Dendritic cell treated with granulocyte-macrophage colony-stimulating factor and Interleukin-4, amounts not matched to agents 40 ng/mL and 50 ng/mL, for 4 days (primary cell): Measurements from ENCODE around the gene AVEN.

ENCODE experiments used
- H3K27ac Mint-ChIP-seq: one replicate; pipeline ENCODE4 v1.8.0; 2022; ENCODE audit warnings: mild to moderate bottlenecking, mixed read lengths
- H3K27me3 Mint-ChIP-seq: one replicate; pipeline ENCODE4 v1.8.0; 2022; ENCODE audit warnings: mild to moderate bottlenecking, mixed read lengths
- H3K36me3 Mint-ChIP-seq: one replicate; pipeline ENCODE4 v1.8.0; 2022; ENCODE audit warnings: low read depth, mixed read lengths
- H3K4me1 Mint-ChIP-seq: one replicate; pipeline ENCODE4 v1.8.0; 2022; ENCODE audit warnings: low read depth, mixed read lengths
- H3K4me3 Mint-ChIP-seq: one replicate; pipeline ENCODE4 v1.8.0; 2022; ENCODE audit warnings: mild to moderate bottlenecking, moderate library complexity, mixed read lengths
- H3K9me3 Mint-ChIP-seq: one replicate; pipeline ENCODE4 v1.8.0; 2022; ENCODE audit warnings: mixed read lengths
- intact Hi-C: fragments of 100-400 bp; cut with micrococcal nuclease; formaldehyde crosslinking; loops from one replicate; pipeline ENCODE4 v1.15.0; 2022

AVEN gene

GRCh38 chr15:33857726-33858125 is 181.3 kb downstream of the AVEN start:
- no peak overlapping the region for H3K27ac Mint-ChIP-seq
- H3K27me3 Mint-ChIP-seq = no peaks in the 10 kb centered on the region
- no peaks in the 10 kb centered on the region for H3K4me1 Mint-ChIP-seq
- H3K36me3 Mint-ChIP-seq = no peaks in the 10 kb centered on the region
- H3K9me3 Mint-ChIP-seq = no peaks in the 10 kb centered on the region
- no peak overlapping the region for H3K4me3 Mint-ChIP-seq
- intact Hi-C loops = no loop called here

- Mint-ChIP-seq H3K27ac (no peak overlapping the region), H3K4me1 (no peaks in the 10 kb centered on the region), H3K4me3 (no peak overlapping the region), H3K27me3 (no peaks in the 10 kb centered on the region), H3K36me3 (no peaks in the 10 kb centered on the region), H3K9me3 (no peaks in the 10 kb centered on the region)
- intact Hi-C loops = no loop called here
These were observed 186.4 kb downstream of the AVEN start for GRCh38 chr15:33852570-33852969.

- Mint-ChIP-seq H3K27me3 (no peaks in the 10 kb centered on the region), H3K27ac (no peak overlapping the region), H3K9me3 (no peaks in the 10 kb centered on the region), H3K36me3 (no peaks in the 10 kb centered on the region), H3K4me3 (no peak overlapping the region), H3K4me1 (no peaks in the 10 kb centered on the region)
- intact Hi-C loops = no loop called here
These were observed 186.9 kb downstream of the AVEN start for GRCh38 chr15:33852094-33852493.

GRCh38 chr15:33851079-33851478 is 187.9 kb downstream of the AVEN start:
- Mint-ChIP-seq H3K9me3 (no peaks in the 10 kb centered on the region), H3K4me3 (no peak overlapping the region), H3K27me3 (no peaks in the 10 kb centered on the region), H3K4me1 (no peaks in the 10 kb centered on the region), H3K27ac (no peak overlapping the region), H3K36me3 (no peaks in the 10 kb centered on the region)
- intact Hi-C loops = no loop called here

- no peaks in the 10 kb centered on the region for H3K9me3 Mint-ChIP-seq
- no peaks in the 10 kb centered on the region for H3K27me3 Mint-ChIP-seq
- intact Hi-C loops = no loop called here
- H3K27ac Mint-ChIP-seq = no peak overlapping the region
- no peak overlapping the region for H3K4me3 Mint-ChIP-seq
- H3K36me3 Mint-ChIP-seq = no peaks in the 10 kb centered on the region
- no peaks in the 10 kb centered on the region for H3K4me1 Mint-ChIP-seq
These were observed 191.0 kb downstream of the AVEN start for GRCh38 chr15:33848011-33848410.

GRCh38 chr15:33846862-33847261 is 192.1 kb downstream of the AVEN start:
- Mint-ChIP-seq H3K27me3 (no peaks in the 10 kb centered on the region), H3K36me3 (no peaks in the 10 kb centered on the region), H3K4me3 (no peak overlapping the region), H3K27ac (no peak overlapping the region), H3K9me3 (no peaks in the 10 kb centered on the region), H3K4me1 (no peaks in the 10 kb centered on the region)
- intact Hi-C loops = no loop called here

GRCh38 chr15:33846142-33846541 is 192.9 kb downstream of the AVEN start:
- Mint-ChIP-seq H3K4me1 (no peaks in the 10 kb centered on the region), H3K36me3 (no peaks in the 10 kb centered on the region), H3K9me3 (no peaks in the 10 kb centered on the region), H3K27ac (no peak overlapping the region), H3K27me3 (no peaks in the 10 kb centered on the region), H3K4me3 (no peak overlapping the region)
- intact Hi-C loops = no loop called here

- Mint-ChIP-seq H3K27ac (no peak overlapping the region), H3K4me3 (no peak overlapping the region), H3K36me3 (no peaks in the 10 kb centered on the region), H3K9me3 (no peaks in the 10 kb centered on the region), H3K4me1 (no peaks in the 10 kb centered on the region), H3K27me3 (no peaks in the 10 kb centered on the region)
- intact Hi-C loops = no loop called here
These were observed 194.4 kb downstream of the AVEN start for GRCh38 chr15:33844597-33844996.

GRCh38 chr15:33844186-33844585 is 194.8 kb downstream of the AVEN start:
- H3K4me1 Mint-ChIP-seq = no peaks in the 10 kb centered on the region
- intact Hi-C loops = no loop called here
- no peak overlapping the region for H3K4me3 Mint-ChIP-seq

GRCh38 chr15:33840615-33841014 is 198.4 kb downstream of the AVEN start:
- Mint-ChIP-seq H3K27ac (no peak overlapping the region), H3K4me1 (no peaks in the 10 kb centered on the region), H3K9me3 (no peaks in the 10 kb centered on the region), H3K4me3 (no peak overlapping the region), H3K27me3 (peaks cover 2% of the 10 kb centered on the region), H3K36me3 (no peaks in the 10 kb centered on the region)
- intact Hi-C loops = no loop called here

More at GRCh38 chr15:33844186-33844585, 194.8 kb downstream of the AVEN start:
- Mint-ChIP-seq H3K9me3 (no peaks in the 10 kb centered on the region), H3K27me3 (no peaks in the 10 kb centered on the region), H3K36me3 (no peaks in the 10 kb centered on the region), H3K27ac (no peak overlapping the region)

GRCh38 chr15:33839540-33839939 is 199.5 kb downstream of the AVEN start:
- no peaks in the 10 kb centered on the region for H3K36me3 Mint-ChIP-seq
- no peak overlapping the region for H3K4me3 Mint-ChIP-seq
- H3K9me3 Mint-ChIP-seq = no peaks in the 10 kb centered on the region
- intact Hi-C loops = no loop called here
- H3K27ac Mint-ChIP-seq = no peak overlapping the region
- peaks cover 2% of the 10 kb centered on the region for H3K27me3 Mint-ChIP-seq
- H3K4me1 Mint-ChIP-seq = no peaks in the 10 kb centered on the region

- no peak overlapping the region for H3K4me3 Mint-ChIP-seq
- intact Hi-C loops = no loop called here
- no peaks in the 10 kb centered on the region for H3K36me3 Mint-ChIP-seq
- H3K27me3 Mint-ChIP-seq = peaks cover 2% of the 10 kb centered on the region
- no peaks in the 10 kb centered on the region for H3K9me3 Mint-ChIP-seq
- no peak overlapping the region for H3K27ac Mint-ChIP-seq
- no peaks in the 10 kb centered on the region for H3K4me1 Mint-ChIP-seq
These were observed 201.7 kb downstream of the AVEN start for GRCh38 chr15:33837294-33837693.

GRCh38 chr15:33834892-33835743 is 203.9 kb downstream of the AVEN start:
- Mint-ChIP-seq H3K27ac (no peak overlapping the region), H3K36me3 (no peaks in the 10 kb centered on the region), H3K4me3 (no peak overlapping the region), H3K27me3 (peaks cover 2% of the 10 kb centered on the region), H3K9me3 (no peaks in the 10 kb centered on the region), H3K4me1 (no peaks in the 10 kb centered on the region)
- intact Hi-C loops = no loop called here

GRCh38 chr15:33831646-33832045 is 207.4 kb downstream of the AVEN start:
- Mint-ChIP-seq H3K27me3 (no peaks in the 10 kb centered on the region), H3K9me3 (no peaks in the 10 kb centered on the region), H3K27ac (no peak overlapping the region), H3K4me1 (no peaks in the 10 kb centered on the region), H3K36me3 (no peaks in the 10 kb centered on the region), H3K4me3 (no peak overlapping the region)
- intact Hi-C loops = no loop called here

- no peaks in the 10 kb centered on the region for H3K36me3 Mint-ChIP-seq
- no peaks in the 10 kb centered on the region for H3K27me3 Mint-ChIP-seq
- no peaks in the 10 kb centered on the region for H3K4me1 Mint-ChIP-seq
- intact Hi-C loops = no loop called here
- no peak overlapping the region for H3K27ac Mint-ChIP-seq
- no peak overlapping the region for H3K4me3 Mint-ChIP-seq
- no peaks in the 10 kb centered on the region for H3K9me3 Mint-ChIP-seq
These were observed 208.7 kb downstream of the AVEN start for GRCh38 chr15:33830351-33830750.
